LNCAP (cell line): Measurements from ENCODE around the gene TELO2.

Experiments used
- CTCF ChIP-seq: fragments of 450-650 bp; IDR thresholded peaks from 2 replicates; pipeline ENCODE4 v1.5.1; 2017; ENCODE audit warnings: mild to moderate bottlenecking

The TELO2 gene

GRCh38 chr16:1487395-1488053 lies 5.6 kb upstream of the TELO2 start:
- no peak for TF ChIP-seq CTCF

- no peak for TF ChIP-seq CTCF
Measured at GRCh38 chr16:1488054-1488601, 5.0 kb upstream of the TELO2 start.

GRCh38 chr16:1488619-1489018 lies 4.5 kb upstream of the TELO2 start, which contains the start of gene PTX4:
Gene PTX4, minus strand, starts transcription at chr16:1488944. Its CDS starts 35 bp downstream, at chr16:1488909.
- TF ChIP-seq CTCF, result no peak

- no peak for TF ChIP-seq CTCF
Measured at GRCh38 chr16:1489077-1489476, 4.1 kb upstream of the TELO2 start.

- TF ChIP-seq CTCF, result no peak
Measured at GRCh38 chr16:1491327-1491726, 1.8 kb upstream of the TELO2 start.

- no peak for TF ChIP-seq CTCF
Measured at GRCh38 chr16:1492082-1492922, 858 bp upstream of the TELO2 start.

GRCh38 chr16:1493746-1494094 lies 560 bp downstream of the TELO2 start:
- TF ChIP-seq CTCF, result no peak
